SK-N-SH treated with all-trans-retinoic acid at 6 μM for 48 hours (cell line): ENCODE measurements around the gene RERE.

ENCODE experiments used
- ATAC-seq: fragments of 200-7000 bp; cut with Tn5 transposase; 3 replicates; pipeline ENCODE4 v1.9.1; 2020; ENCODE audit warnings: mild to moderate bottlenecking, moderate library complexity
- ARNTL ChIP-seq: fragments of 450-650 bp; formaldehyde crosslinking; IDR thresholded peaks from 2 replicates; pipeline ENCODE4 v1.5.0; 2020; ENCODE audit warnings: low read depth, mild to moderate bottlenecking, moderate library complexity, borderline replicate concordance
- BACH2 ChIP-seq: fragments of 250-450 bp; sonication (Bioruptor Pico); IDR thresholded peaks from 2 replicates; pipeline ENCODE4 v1.9.0; 2021; ENCODE audit warnings: mild to moderate bottlenecking, borderline replicate concordance
- CSDC2 ChIP-seq: fragments of 250-450 bp; sonication (Bioruptor Pico); IDR thresholded peaks from 2 replicates; pipeline ENCODE4 v1.5.0; 2020; ENCODE audit warnings: mild to moderate bottlenecking, moderate library complexity
- CSRNP3 ChIP-seq: fragments of 250-450 bp; sonication (Bioruptor Pico); IDR thresholded peaks from 2 replicates; pipeline ENCODE4 v1.5.1; 2021; ENCODE audit warnings: mild to moderate bottlenecking, moderate library complexity
- ESRRG ChIP-seq: fragments of 250-450 bp; sonication (Bioruptor Pico); IDR thresholded peaks from 2 replicates; pipeline ENCODE4 v1.6.1; 2021; ENCODE audit warnings: mild to moderate bottlenecking
- GLIS3 ChIP-seq: fragments of 250-450 bp; sonication (Bioruptor Pico); IDR thresholded peaks from 2 replicates; pipeline ENCODE4 v1.5.0; 2020; ENCODE audit warnings: mild to moderate bottlenecking, moderate library complexity
- ISL1 ChIP-seq: fragments of 250-450 bp; sonication (Bioruptor Pico); IDR thresholded peaks from 2 replicates; pipeline ENCODE4 v2.1.2; 2022; ENCODE audit warnings: mild to moderate bottlenecking, moderate library complexity
- OSR1 ChIP-seq: fragments of 250-450 bp; sonication (Bioruptor Pico); IDR thresholded peaks from 2 replicates; pipeline ENCODE4 v1.8.0; 2022; ENCODE audit warnings: moderate library complexity, mild to moderate bottlenecking, inconsistent platforms
- POU6F1 ChIP-seq: fragments of 250-450 bp; sonication (Bioruptor Pico); IDR thresholded peaks from 2 replicates; pipeline ENCODE4 v1.8.0; 2021; ENCODE audit warnings: low read depth, mild to moderate bottlenecking, moderate library complexity, borderline replicate concordance
- PPARA ChIP-seq: fragments of 250-450 bp; sonication (Bioruptor Pico); IDR thresholded peaks from 2 replicates; pipeline ENCODE4 v1.5.0; 2020; ENCODE audit warnings: mild to moderate bottlenecking, borderline replicate concordance
- RARB ChIP-seq: fragments of 250-450 bp; sonication (Bioruptor Pico); IDR thresholded peaks from 2 replicates; pipeline ENCODE4 v1.8.0; 2021; ENCODE audit warnings: mild to moderate bottlenecking, moderate library complexity
- SNAI2 ChIP-seq: fragments of 250-450 bp; sonication (Bioruptor Pico); IDR thresholded peaks from 2 replicates; pipeline ENCODE4 v1.5.0; 2020; ENCODE audit warnings: mild to moderate bottlenecking, moderate library complexity
- TOX ChIP-seq: fragments of 250-450 bp; sonication (Bioruptor Pico); IDR thresholded peaks from 2 replicates; pipeline ENCODE4 v1.8.0; 2021; ENCODE audit warnings: mild to moderate bottlenecking, moderate library complexity, borderline replicate concordance
- ZC3H10 ChIP-seq: fragments of 250-450 bp; sonication (Bioruptor Pico); IDR thresholded peaks from 2 replicates; pipeline ENCODE4 v1.5.1; 2021; ENCODE audit warnings: mild to moderate bottlenecking, moderate library complexity
- ZFP3 ChIP-seq: fragments of 250-450 bp; sonication (Bioruptor Pico); IDR thresholded peaks from 2 replicates; pipeline ENCODE4 v1.5.0; 2020; ENCODE audit warnings: mild to moderate bottlenecking, moderate library complexity
- ZFP30 ChIP-seq: fragments of 450-650 bp; formaldehyde crosslinking; IDR thresholded peaks from 2 replicates; pipeline ENCODE4 v1.5.0; 2022; ENCODE audit warnings: mild to moderate bottlenecking, moderate library complexity
- TF ChIP-seq, protein P1 (sequence below): fragments of 250-450 bp; sonication (Bioruptor Pico); IDR thresholded peaks from 2 replicates; pipeline ENCODE4 v1.8.0; 2020; ENCODE audit warnings: mild to moderate bottlenecking, moderate library complexity, borderline replicate concordance
- TF ChIP-seq, protein P2 (sequence below): fragments of 250-450 bp; sonication (Bioruptor Pico); IDR thresholded peaks from 2 replicates; pipeline ENCODE4 v1.5.1; 2020; ENCODE audit warnings: low read depth, mild to moderate bottlenecking, moderate library complexity

RERE gene

DNA sequence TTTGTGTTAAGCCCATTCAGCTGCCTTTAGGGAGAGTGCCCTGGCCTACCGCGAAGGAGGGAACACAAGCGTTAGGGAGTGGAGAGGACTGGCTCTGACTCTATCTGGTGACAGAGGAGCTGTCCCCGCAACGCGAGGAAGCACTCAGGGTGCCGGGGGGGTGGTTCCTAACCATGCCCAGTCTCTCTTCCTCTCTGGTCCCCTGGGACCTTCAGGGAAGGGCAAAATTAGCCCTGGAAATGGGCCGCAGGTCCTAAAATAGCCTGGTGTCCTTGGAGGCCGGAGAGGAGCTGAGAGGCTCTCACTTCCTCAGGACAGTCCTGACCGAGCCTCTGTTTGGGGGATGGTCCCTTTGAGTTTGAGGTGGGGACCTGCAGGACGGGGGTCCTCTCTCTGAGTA is 493.7 kb downstream of the RERE start:
- no peak for ATAC-seq
- TF ChIP-seq ZFP30 (CRISPR knock-in tag) (no peak), ESRRG (CRISPR knock-in tag) (no peak), ZC3H10 (no peak), SNAI2 (CRISPR knock-in tag) (no peak), CSDC2 (CRISPR knock-in tag) (no peak), ISL1 (CRISPR knock-in tag) (no peak)

- no peak for ATAC-seq
- TF ChIP-seq, protein P1, sequence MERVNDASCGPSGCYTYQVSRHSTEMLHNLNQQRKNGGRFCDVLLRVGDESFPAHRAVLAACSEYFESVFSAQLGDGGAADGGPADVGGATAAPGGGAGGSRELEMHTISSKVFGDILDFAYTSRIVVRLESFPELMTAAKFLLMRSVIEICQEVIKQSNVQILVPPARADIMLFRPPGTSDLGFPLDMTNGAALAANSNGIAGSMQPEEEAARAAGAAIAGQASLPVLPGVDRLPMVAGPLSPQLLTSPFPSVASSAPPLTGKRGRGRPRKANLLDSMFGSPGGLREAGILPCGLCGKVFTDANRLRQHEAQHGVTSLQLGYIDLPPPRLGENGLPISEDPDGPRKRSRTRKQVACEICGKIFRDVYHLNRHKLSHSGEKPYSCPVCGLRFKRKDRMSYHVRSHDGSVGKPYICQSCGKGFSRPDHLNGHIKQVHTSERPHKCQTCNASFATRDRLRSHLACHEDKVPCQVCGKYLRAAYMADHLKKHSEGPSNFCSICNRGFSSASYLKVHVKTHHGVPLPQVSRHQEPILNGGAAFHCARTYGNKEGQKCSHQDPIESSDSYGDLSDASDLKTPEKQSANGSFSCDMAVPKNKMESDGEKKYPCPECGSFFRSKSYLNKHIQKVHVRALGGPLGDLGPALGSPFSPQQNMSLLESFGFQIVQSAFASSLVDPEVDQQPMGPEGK (CRISPR knock-in tag) = no peak
- TF ChIP-seq, protein P2, sequence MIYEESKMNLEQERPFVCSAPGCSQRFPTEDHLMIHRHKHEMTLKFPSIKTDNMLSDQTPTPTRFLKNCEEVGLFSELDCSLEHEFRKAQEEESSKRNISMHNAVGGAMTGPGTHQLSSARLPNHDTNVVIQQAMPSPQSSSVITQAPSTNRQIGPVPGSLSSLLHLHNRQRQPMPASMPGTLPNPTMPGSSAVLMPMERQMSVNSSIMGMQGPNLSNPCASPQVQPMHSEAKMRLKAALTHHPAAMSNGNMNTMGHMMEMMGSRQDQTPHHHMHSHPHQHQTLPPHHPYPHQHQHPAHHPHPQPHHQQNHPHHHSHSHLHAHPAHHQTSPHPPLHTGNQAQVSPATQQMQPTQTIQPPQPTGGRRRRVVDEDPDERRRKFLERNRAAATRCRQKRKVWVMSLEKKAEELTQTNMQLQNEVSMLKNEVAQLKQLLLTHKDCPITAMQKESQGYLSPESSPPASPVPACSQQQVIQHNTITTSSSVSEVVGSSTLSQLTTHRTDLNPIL (CRISPR knock-in tag) = no peak
- TF ChIP-seq, all 23 proteins: peak for 0
Measured at GRCh38 chr1:8321612-8322011, 495.8 kb downstream of the RERE start.

GRCh38 chr1:8318436-8318835 is 499.0 kb downstream of the RERE start:
- TF ChIP-seq ESRRG (CRISPR knock-in tag) (no peak), ARNTL (no peak), GLIS3 (CRISPR knock-in tag) (no peak), ZFP3 (CRISPR knock-in tag) (no peak), TOX (CRISPR knock-in tag) (no peak), SNAI2 (CRISPR knock-in tag) (no peak), ISL1 (CRISPR knock-in tag) (no peak), CSDC2 (CRISPR knock-in tag) (no peak), POU6F1 (CRISPR knock-in tag) (no peak), RARB (CRISPR knock-in tag) (no peak), PPARA (CRISPR knock-in tag) (no peak), ZFP30 (CRISPR knock-in tag) (no peak)
- TF ChIP-seq, protein P1 (CRISPR knock-in tag) = no peak
- TF ChIP-seq, all 23 proteins: peak for 0
- no peak for ATAC-seq

GRCh38 chr1:8317647-8318381 is 499.6 kb downstream of the RERE start, which contains the start of gene SLC45A1:
Gene SLC45A1, plus strand, starts transcription at chr1:8318114. Its CDS starts 6,216 bp downstream, at chr1:8324330.
- peak; percentile 81 for ATAC-seq
- TF ChIP-seq SNAI2 (CRISPR knock-in tag) (no peak), TOX (CRISPR knock-in tag) (no peak), ZFP3 (CRISPR knock-in tag) (peak; percentile 44; the same call in 1 of the 2 replicates), ZFP30 (CRISPR knock-in tag) (no peak)

- ATAC-seq = peak; percentile 41
- no peak for TF ChIP-seq RARB (CRISPR knock-in tag)
- no peak for TF ChIP-seq POU6F1 (CRISPR knock-in tag)
- TF ChIP-seq ISL1 (CRISPR knock-in tag) = no peak
- no peak for TF ChIP-seq SNAI2 (CRISPR knock-in tag)
- TF ChIP-seq, protein P2 (CRISPR knock-in tag) = no peak
- no peak for TF ChIP-seq BACH2 (CRISPR knock-in tag)
- no peak for TF ChIP-seq OSR1 (CRISPR knock-in tag)
- TF ChIP-seq CSRNP3 = no peak
Measured at GRCh38 chr1:8315573-8316475, 501.6 kb downstream of the RERE start.
